ENCODE results near the gene PLCG2. TPM values are rescaled to one million over a fixed set of nuclear protein-coding genes. Genes with fewer than 3 reads are reported as not detected.
A peak's percentile ranks its signal among the peaks of the same experiment; 100 is the strongest.
"Not testable (repeated sequence)": the region's sequence is repeated elsewhere in the genome, so short reads cannot be mapped to it uniquely, and the experiment has no call there.

Gene PLCG2
- total RNA-seq, 1 donor from 2014 or later = 8.6 TPM

DNA sequence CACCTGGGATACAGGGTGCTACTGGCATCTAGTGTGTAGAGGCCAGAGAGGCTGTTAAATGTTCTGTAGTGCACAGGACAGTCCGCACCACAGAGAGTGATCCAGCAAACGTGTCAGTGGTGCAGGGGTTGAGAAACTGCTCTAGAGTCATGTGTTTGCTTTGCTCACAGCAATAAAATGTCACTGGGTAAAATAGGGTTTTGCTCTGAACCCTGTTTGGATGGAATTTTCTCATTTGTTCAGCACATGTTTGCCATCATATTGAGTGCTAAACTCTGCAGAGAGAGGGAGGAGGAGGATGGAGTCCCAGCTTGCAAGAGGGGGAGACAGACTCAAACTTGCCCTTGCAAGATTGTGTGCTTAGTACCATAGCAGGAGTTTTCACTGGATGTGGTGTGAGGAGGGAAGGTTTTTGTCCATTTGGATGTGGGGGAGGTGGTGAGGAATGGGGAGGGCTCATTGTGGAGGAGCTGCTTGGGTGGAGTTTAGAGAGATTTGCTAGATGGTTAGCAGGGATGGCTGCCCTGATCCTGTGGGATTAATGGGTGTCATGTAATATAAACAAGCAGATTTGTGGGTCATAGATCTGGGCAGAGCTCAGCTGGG is 11.8 kb downstream of the PLCG2 start:
- no peak for ATAC-seq

- no peak for ATAC-seq
These were observed 13.7 kb downstream of the PLCG2 start for GRCh38 chr16:81792828-81793227.

GRCh38 chr16:81795193-81795592 is 16.1 kb downstream of the PLCG2 start:
- ATAC-seq = no peak

- ATAC-seq = no peak
These were observed 16.9 kb downstream of the PLCG2 start for GRCh38 chr16:81796035-81796434.

- ATAC-seq = no peak
These were observed 17.7 kb downstream of the PLCG2 start for GRCh38 chr16:81796583-81797346.

- ATAC-seq = peak; percentile 63
These were observed 18.4 kb downstream of the PLCG2 start for GRCh38 chr16:81797443-81797842.

DNA sequence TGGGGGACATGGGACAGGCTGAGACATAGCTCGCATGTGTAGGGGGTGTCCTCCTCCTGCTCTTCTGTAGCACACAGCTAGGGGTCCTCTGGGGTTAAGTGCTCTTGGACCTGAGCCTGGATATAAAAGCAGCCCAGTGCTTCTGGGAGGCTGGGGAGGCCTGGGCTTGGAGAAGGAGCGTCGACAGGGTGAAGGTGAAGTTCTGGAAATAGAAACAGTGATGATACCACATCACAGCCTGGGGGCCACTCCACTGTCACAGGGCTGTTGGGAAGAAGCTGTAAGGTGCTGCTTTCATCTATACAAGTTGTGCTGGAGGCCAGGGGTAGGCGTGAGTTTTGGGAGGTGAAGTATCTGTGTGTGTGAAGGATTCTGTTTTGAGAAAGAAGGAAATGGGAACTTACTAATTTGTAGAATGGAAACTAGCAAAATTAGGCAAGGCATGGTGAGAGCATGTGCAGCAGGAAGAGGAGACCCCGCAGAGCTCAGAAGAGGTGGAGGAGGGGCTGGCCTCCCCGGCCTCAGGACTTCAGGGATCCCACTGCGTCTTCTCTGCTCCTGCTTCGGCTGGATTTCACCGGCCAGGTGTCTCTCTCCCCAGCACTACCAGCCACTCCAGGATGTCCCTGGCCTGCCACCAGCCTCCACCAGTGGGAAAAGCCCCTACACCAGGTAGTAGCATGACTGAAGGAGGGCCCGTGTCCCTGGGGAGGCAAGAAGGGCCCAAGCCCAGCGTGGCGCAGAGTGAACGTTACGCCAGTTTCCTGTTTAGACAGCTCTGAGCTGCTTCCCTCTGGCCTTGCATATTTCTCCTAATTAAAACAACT is 19.4 kb downstream of the PLCG2 start:
- ATAC-seq = peak; percentile 63

- no peak for ATAC-seq
These were observed 20.0 kb downstream of the PLCG2 start for GRCh38 chr16:81799138-81799504.

- not testable (repeated sequence) for ATAC-seq
These were observed 22.6 kb downstream of the PLCG2 start for GRCh38 chr16:81801724-81802123.

DNA sequence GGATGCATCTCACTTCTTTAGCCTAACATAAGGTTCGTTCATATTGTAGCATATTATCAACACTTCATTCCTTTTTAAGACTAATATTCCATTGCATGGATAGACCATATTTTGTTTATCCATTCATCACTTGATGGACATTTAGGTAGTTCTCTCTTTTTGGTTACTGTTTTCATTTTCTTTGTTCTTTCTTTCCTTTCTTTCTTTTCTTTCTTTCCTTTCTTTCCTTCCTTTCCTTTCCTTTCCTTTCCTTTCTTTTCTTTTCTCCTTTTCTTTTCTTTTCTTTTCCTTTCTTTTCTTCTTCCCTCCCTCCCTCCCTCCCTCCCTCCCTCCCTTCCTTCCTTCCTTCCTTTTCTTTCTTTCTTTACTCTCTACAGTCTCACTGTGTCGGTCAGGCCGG is 24.2 kb downstream of the PLCG2 start:
- ATAC-seq = no peak

DNA sequence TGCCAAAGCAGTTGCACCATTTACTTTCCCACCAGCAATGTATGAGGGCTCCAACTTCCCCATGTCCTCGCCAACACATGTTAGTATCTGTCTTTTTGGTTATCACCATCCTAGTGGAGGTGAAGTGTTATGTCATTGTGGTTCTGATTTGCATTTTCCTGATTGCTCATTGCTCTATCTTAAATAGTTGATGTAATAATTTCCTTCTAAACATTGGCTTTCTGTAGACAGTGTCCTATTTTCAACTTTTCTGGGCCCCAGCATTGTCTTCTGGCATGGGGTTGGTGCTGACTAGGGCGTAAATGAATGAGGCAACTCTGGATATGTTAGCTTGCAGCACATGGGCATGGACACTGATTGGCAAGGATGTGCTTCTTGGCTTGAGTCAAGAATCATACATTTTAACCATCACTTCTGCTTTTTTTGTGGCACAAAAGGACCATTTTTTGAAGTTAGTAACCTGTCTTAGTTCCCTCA is 25.1 kb downstream of the PLCG2 start:
- no peak for ATAC-seq

DNA sequence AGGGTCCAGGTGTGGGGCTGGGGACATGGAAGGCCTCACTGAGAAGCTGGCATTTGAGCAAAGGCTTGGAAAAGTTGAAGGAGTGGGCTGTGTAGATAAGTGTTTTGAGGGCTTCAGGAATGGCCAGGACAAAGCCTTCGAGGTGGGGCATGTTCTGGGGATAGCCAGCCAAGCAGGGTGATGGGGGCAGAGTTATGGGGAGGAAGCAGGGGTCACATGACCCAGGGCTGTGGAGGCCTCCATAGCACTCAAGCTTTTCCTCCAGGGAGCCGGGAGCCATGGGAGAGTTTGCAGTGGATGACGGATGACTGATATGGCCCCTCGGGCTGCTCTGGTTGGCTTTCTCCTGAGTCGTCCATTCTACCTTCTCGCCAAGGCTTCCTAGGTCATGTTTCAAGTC is 27.6 kb downstream of the PLCG2 start:
- ATAC-seq = no peak

DNA sequence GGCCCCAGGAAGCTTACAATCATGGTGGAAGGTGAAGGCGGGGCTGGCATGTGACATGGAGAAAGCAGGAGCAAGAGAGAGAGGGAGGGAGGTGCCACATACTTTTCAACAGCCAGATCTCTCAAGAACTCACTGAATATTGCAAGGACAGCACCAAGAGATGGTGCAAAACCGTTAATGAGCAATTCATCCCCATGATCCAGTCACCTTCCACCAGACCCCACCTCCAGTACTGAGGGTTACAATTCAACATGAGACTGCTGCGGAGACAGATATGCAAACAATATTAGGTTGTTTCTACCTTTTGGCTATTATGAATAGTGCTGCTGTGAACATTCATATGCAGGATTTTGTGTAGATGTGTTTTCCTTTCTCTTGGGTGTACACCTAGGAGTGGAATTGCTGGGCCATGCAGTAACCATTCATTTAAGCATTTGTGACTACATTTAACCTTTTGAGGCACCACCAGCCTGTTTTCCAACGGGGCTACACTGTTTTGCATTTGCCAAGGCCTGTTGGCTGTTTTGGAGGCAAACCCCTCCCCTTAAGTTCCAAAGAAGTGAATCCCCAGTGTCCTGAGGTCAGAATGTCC is 28.8 kb downstream of the PLCG2 start:
- no peak for ATAC-seq

- peak; percentile 71 for ATAC-seq
These were observed 29.9 kb downstream of the PLCG2 start for GRCh38 chr16:81808933-81809480.

DNA sequence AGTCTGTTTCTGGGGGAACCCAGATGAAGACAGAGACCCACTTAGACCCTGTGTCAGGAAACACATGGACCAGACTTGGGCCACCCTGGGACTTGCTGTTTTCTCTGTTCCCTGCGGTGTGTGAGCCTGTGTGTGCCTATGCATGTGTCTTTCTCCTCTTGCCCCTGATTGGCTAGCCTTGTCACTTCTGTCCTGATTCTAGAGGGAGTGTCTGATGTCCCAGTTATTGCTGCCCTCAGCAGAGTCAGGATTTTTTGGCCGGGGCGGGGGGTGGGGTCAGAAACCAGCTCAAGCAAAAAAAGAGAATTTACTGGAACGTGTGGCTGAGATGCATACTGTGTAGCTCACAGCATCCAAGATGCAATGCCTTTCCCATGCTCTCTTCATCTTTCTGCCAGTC is 30.5 kb downstream of the PLCG2 start:
- ATAC-seq = no peak

DNA sequence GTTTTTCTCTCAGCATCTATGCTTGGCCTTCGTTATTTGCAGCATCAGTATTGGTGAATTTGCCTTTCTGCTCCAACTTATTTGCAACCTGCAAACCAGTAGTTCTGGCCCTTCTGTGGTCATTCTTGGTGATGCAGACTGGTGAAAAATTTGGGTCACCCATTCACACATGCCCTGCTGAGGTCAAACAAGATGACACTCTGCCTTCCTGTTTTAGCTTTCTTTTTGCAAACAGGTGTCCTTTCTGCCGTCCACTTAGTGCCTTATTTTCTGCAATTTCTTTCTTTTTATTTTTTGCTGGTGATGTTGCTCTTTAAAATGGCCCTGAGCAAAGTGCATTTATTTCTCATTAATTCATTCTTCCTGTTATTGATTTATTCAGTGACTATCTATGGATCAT is 31.3 kb downstream of the PLCG2 start:
- ATAC-seq = no peak

- ATAC-seq = peak; percentile 30
These were observed 31.9 kb downstream of the PLCG2 start for GRCh38 chr16:81810894-81811538.

DNA sequence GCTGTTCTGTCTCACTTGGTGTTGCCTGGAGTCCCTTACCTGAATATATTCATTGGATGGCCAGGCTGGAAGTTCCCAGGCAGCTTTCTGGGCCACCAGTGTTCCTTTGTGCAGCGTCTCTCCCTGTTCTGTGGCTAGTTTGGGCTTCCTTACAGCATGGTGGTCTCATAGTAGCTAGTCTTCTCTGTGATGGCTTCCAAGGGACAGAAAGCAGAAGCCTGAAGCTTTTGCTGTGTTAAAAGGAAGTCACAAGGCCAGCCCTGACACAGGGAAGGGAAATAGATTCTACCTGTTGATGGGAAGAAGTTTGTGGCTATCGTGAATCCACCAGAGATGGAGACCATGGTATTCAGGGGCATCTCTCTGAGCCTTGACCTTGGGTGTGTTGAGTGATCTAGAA is 34.6 kb downstream of the PLCG2 start:
- no peak for ATAC-seq

- no peak for ATAC-seq
These were observed 35.8 kb downstream of the PLCG2 start for GRCh38 chr16:81814751-81815428.

DNA sequence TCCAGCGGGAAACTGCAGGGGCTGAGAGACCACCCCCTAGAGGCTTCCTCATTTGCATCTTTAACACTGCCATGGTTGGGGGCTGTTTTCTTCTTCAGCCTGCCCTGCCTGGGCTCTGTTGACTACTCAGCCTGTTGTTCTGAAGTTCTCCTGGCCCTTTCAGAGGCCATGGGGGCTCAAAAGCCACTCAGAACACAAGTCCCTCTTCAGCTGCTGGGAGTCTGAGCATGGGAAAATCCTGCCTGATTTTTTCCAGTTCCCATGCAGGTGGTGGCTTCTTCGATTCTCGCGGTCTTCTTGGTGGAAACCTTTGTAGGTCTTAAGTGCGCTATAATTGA is 36.3 kb downstream of the PLCG2 start:
- no peak for ATAC-seq

DNA sequence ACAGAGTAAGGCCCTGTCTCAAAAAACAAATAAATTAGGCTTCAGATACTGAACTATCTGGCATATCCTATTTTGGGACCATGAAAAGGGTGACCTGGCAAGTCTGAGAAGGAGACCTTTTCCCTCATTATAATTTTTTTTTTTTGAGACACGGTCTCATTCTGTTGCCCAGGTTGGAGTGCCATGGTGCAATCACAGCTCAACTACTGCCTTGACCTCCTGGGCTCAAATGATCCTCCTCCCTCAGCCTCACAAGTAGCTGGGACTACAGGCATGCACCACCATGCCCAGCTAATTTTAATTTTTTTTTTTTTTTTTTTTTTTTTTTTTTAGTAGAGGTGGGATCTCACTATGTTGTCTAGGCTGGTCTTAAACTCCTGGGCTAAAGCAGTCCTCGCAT is 37.3 kb downstream of the PLCG2 start:
- ATAC-seq = no peak

- no peak for ATAC-seq
These were observed 37.7 kb downstream of the PLCG2 start for GRCh38 chr16:81816793-81817210.

Data from esophagus mucosa (tissue), 1 donor.